Panc1 (cell line): Measurements from ENCODE around the gene ARCN1.

Experiments
- POLR2AphosphoS5 ChIP-seq: IDR thresholded peaks from 2 replicates; pipeline ENCODE4 v1.6.1; 2012; ENCODE audit warnings: mild to moderate bottlenecking, low read depth, low read length, moderate library complexity
- SIN3A ChIP-seq: IDR thresholded peaks from 2 replicates; pipeline ENCODE4 v1.6.1; 2012; ENCODE audit warnings: low read depth, mild to moderate bottlenecking, low read length, moderate library complexity, borderline replicate concordance; ENCODE audit not compliant: insufficient read depth
- TCF7L2 ChIP-seq: IDR thresholded peaks from 2 replicates; pipeline ENCODE4 v1.6.1; 2011; ENCODE audit warnings: mild to moderate bottlenecking, low read depth, low read length, inconsistent platforms
- TF ChIP-seq, protein P1 (sequence below): fragments of 450-650 bp; IDR thresholded peaks from 2 replicates; pipeline ENCODE4 v1.5.1; 2017; ENCODE audit warnings: mild to moderate bottlenecking
- TF ChIP-seq, protein P2 (sequence below), 2 experiments: IDR thresholded peaks; 2 replicates each; pipeline ENCODE4 v1.6.1; 2011 to 2012; ENCODE audit warnings: low read depth in 2 of 2, control low read depth in 1 of 2, low read length in 1 of 2, mild to moderate bottlenecking in 1 of 2, moderate library complexity in 1 of 2; ENCODE audit not compliant: insufficient read depth in 1 of 2

DNA sequence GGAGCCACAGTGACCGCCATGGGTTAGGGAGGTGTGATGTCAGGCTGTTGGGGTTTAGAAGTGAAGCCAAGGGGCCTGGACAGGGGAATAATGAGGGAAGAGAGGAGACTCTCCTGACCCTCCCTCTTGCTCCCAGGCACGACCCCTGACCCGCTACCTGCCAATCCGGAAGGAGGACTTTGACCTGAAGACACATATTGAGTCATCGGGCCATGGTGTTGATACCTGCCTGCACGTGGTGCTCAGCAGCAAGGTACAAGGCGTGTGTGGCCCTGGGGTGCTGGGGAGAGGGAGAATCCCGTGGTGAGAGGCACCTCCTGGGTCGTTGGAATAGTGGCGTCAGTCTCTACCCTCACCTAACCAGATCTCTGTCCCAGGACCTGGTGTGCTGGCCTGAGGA is 77.7 kb downstream of the ARCN1 start:
- TF ChIP-seq SIN3A (no peak), POLR2AphosphoS5 (no peak), TCF7L2 (no peak)
- TF ChIP-seq, protein P1, sequence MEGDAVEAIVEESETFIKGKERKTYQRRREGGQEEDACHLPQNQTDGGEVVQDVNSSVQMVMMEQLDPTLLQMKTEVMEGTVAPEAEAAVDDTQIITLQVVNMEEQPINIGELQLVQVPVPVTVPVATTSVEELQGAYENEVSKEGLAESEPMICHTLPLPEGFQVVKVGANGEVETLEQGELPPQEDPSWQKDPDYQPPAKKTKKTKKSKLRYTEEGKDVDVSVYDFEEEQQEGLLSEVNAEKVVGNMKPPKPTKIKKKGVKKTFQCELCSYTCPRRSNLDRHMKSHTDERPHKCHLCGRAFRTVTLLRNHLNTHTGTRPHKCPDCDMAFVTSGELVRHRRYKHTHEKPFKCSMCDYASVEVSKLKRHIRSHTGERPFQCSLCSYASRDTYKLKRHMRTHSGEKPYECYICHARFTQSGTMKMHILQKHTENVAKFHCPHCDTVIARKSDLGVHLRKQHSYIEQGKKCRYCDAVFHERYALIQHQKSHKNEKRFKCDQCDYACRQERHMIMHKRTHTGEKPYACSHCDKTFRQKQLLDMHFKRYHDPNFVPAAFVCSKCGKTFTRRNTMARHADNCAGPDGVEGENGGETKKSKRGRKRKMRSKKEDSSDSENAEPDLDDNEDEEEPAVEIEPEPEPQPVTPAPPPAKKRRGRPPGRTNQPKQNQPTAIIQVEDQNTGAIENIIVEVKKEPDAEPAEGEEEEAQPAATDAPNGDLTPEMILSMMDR, result no peak
- TF ChIP-seq, protein P2, sequence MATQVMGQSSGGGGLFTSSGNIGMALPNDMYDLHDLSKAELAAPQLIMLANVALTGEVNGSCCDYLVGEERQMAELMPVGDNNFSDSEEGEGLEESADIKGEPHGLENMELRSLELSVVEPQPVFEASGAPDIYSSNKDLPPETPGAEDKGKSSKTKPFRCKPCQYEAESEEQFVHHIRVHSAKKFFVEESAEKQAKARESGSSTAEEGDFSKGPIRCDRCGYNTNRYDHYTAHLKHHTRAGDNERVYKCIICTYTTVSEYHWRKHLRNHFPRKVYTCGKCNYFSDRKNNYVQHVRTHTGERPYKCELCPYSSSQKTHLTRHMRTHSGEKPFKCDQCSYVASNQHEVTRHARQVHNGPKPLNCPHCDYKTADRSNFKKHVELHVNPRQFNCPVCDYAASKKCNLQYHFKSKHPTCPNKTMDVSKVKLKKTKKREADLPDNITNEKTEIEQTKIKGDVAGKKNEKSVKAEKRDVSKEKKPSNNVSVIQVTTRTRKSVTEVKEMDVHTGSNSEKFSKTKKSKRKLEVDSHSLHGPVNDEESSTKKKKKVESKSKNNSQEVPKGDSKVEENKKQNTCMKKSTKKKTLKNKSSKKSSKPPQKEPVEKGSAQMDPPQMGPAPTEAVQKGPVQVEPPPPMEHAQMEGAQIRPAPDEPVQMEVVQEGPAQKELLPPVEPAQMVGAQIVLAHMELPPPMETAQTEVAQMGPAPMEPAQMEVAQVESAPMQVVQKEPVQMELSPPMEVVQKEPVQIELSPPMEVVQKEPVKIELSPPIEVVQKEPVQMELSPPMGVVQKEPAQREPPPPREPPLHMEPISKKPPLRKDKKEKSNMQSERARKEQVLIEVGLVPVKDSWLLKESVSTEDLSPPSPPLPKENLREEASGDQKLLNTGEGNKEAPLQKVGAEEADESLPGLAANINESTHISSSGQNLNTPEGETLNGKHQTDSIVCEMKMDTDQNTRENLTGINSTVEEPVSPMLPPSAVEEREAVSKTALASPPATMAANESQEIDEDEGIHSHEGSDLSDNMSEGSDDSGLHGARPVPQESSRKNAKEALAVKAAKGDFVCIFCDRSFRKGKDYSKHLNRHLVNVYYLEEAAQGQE (IDR thresholded peaks at IDR 0.05; ENCODE audit: insufficient read depth in 1 of 2, low read depth in 2 of 2, low read length in 1 of 2), result no peak
